OCI-LY1 (cell line): ENCODE results near the gene AJAP1.

Experiments used
- H2AFZ ChIP-seq: fragments of 200-600 bp; sonication (generic), shearing (Covaris generic); 2 replicates; pipeline ENCODE4 v1.6.0; 2014; ENCODE audit warnings: antibody characterized with exemption, mild to moderate bottlenecking, low read length
- H3F3A ChIP-seq: fragments of 200-600 bp; sonication (generic), shearing (Covaris generic); 2 replicates; pipeline ENCODE4 v1.6.0; 2014; ENCODE audit warnings: mild to moderate bottlenecking, antibody characterized with exemption, low read length, moderate library complexity; ENCODE audit not compliant: insufficient read depth
- H3K27ac ChIP-seq: fragments of 200-600 bp; sonication (generic); 2 replicates; pipeline ENCODE4 v1.5.1; 2014; ENCODE audit warnings: low read length, mixed run types, mild to moderate bottlenecking, low read depth; ENCODE audit not compliant: poor library complexity, severe bottlenecking
- H3K27me3 ChIP-seq: fragments of 200-600 bp; sonication (generic); 2 replicates; pipeline ENCODE4 v1.6.0; 2014; ENCODE audit warnings: antibody characterized with exemption, mild to moderate bottlenecking, low read length, moderate library complexity; ENCODE audit not compliant: insufficient read depth
- H3K36me3 ChIP-seq: fragments of 200-600 bp; sonication (generic); 2 replicates; pipeline ENCODE4 v1.6.1; 2014; ENCODE audit warnings: mild to moderate bottlenecking, antibody characterized with exemption, low read length, moderate library complexity, mixed read lengths; ENCODE audit not compliant: insufficient read depth
- H3K4me1 ChIP-seq: fragments of 200-600 bp; sonication (generic); 2 replicates; pipeline ENCODE4 v1.5.1; 2014; ENCODE audit warnings: mild to moderate bottlenecking, low read length, moderate library complexity; ENCODE audit not compliant: insufficient read depth, severe bottlenecking
- H3K4me2 ChIP-seq: fragments of 200-600 bp; sonication (generic), shearing (Covaris generic); 2 replicates; pipeline ENCODE4 v1.6.1; 2014; ENCODE audit warnings: low read length
- H3K4me3 ChIP-seq: fragments of 200-600 bp; sonication (generic); 2 replicates; pipeline ENCODE4 v1.5.1; 2014; ENCODE audit warnings: low read length, low read depth, mild to moderate bottlenecking, mixed read lengths; ENCODE audit not compliant: poor library complexity, severe bottlenecking
- H3K79me2 ChIP-seq: fragments of 200-600 bp; shearing (Covaris generic); 2 replicates; pipeline ENCODE4 v1.6.1; 2016; ENCODE audit warnings: mixed run types, low read length, mixed read lengths; ENCODE audit not compliant: insufficient read depth
- H3K9ac ChIP-seq: fragments of 200-600 bp; sonication (generic), shearing (Covaris generic); 2 replicates; pipeline ENCODE4 v1.6.1; 2014; ENCODE audit warnings: mild to moderate bottlenecking, low read length, mixed read lengths
- H3K9me2 ChIP-seq: fragments of 200-600 bp; sonication (generic), shearing (Covaris generic); 2 replicates; pipeline ENCODE4 v1.6.1; 2014; ENCODE audit warnings: low read depth, mild to moderate bottlenecking, low read length, mixed read lengths
- H3K9me3 ChIP-seq: fragments of 200-600 bp; shearing (Covaris generic); 2 replicates; pipeline ENCODE4 v1.6.1; 2014; ENCODE audit warnings: low read length, mixed read lengths
- H4K20me1 ChIP-seq: fragments of 200-600 bp; sonication (generic), shearing (Covaris generic); 2 replicates; pipeline ENCODE4 v1.6.0; 2016; ENCODE audit warnings: mild to moderate bottlenecking, low read length; ENCODE audit not compliant: insufficient read depth
- EZH2 ChIP-seq: fragments of 200-600 bp; sonication (generic), shearing (Covaris generic); IDR thresholded peaks from 2 replicates; pipeline ENCODE4 v1.8.0; 2017; ENCODE audit warnings: borderline replicate concordance, mixed run types, mild to moderate bottlenecking, antibody characterized with exemption, low read length, moderate library complexity, mixed read lengths
- TF ChIP-seq, protein P1 (sequence below): fragments of 200-600 bp; sonication (generic), shearing (Covaris generic); IDR thresholded peaks from 2 replicates; pipeline ENCODE4 v1.5.1; 2017; ENCODE audit warnings: mild to moderate bottlenecking, antibody characterized with exemption, low read length, moderate library complexity, mixed read lengths

Gene AJAP1

GRCh38 chr1:4676253-4676652, 21.8 kb downstream of the AJAP1 start:
- Histone ChIP-seq H3F3A (no peaks in the 10 kb centered on the region), H3K9me3 (no peaks in the 10 kb centered on the region), H3K4me2 (no peak overlapping the region), H3K4me1 (no peaks in the 10 kb centered on the region), H3K9me2 (no peaks in the 10 kb centered on the region), H3K27ac (no peak overlapping the region), H3K4me3 (no peak overlapping the region), H3K27me3 (no peaks in the 10 kb centered on the region; the same call in 1 of the 2 replicates), H3K36me3 (no peaks in the 10 kb centered on the region), H3K79me2 (no peaks in the 10 kb centered on the region), H3K9ac (no peak overlapping the region), H4K20me1 (no peaks in the 10 kb centered on the region), H2AFZ (no peak overlapping the region)
- no peak for TF ChIP-seq EZH2
- TF ChIP-seq, protein P1, sequence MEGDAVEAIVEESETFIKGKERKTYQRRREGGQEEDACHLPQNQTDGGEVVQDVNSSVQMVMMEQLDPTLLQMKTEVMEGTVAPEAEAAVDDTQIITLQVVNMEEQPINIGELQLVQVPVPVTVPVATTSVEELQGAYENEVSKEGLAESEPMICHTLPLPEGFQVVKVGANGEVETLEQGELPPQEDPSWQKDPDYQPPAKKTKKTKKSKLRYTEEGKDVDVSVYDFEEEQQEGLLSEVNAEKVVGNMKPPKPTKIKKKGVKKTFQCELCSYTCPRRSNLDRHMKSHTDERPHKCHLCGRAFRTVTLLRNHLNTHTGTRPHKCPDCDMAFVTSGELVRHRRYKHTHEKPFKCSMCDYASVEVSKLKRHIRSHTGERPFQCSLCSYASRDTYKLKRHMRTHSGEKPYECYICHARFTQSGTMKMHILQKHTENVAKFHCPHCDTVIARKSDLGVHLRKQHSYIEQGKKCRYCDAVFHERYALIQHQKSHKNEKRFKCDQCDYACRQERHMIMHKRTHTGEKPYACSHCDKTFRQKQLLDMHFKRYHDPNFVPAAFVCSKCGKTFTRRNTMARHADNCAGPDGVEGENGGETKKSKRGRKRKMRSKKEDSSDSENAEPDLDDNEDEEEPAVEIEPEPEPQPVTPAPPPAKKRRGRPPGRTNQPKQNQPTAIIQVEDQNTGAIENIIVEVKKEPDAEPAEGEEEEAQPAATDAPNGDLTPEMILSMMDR, result no peak

- Histone ChIP-seq H3K9me2 (no peaks in the 10 kb centered on the region), H3K36me3 (no peaks in the 10 kb centered on the region), H3F3A (no peaks in the 10 kb centered on the region), H3K9ac (no peak overlapping the region), H3K4me1 (no peaks in the 10 kb centered on the region), H2AFZ (no peak overlapping the region), H3K4me3 (no peak overlapping the region), H3K27ac (no peak overlapping the region), H3K4me2 (no peak overlapping the region), H3K9me3 (no peaks in the 10 kb centered on the region), H3K79me2 (no peaks in the 10 kb centered on the region), H4K20me1 (no peaks in the 10 kb centered on the region), H3K27me3 (no peaks in the 10 kb centered on the region; the same call in 1 of the 2 replicates)
- TF ChIP-seq, protein P1, result no peak
- no peak for TF ChIP-seq EZH2
These were observed 23.2 kb downstream of the AJAP1 start for GRCh38 chr1:4677608-4678007.

DNA sequence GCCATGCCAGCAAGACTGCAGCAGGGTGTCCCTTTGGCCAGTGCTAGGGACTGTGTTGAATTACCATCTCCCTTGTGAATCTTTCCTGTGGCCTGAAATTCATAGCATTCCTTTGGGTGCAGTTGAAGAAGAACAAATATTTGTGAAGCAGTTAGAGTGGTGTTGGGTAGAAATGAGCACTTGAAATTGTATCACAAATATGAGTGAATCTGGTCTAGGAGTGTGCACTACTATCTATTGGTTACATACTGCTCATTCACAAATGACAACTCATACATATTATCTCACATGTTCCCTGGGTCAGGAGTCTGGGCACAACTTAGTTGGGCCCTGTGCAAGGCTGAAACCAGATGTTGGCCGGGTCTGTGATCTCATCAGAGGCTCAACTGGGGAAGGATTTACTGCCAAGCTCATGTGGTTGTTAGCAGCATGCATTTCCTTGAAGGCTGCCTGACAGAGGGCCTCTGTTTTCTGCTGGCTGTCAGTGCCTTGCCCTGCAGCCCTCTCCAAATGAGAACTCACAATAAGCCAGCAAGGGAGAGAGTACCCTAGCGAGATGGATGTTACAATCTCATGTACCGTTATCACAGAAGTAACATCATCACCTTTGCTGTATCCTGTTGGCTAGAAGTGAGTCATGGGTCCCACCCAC, 23.8 kb downstream of the AJAP1 start:
- H3K27me3 ChIP-seq, result no peaks in the 10 kb centered on the region; the same call in 1 of the 2 replicates
- H3K36me3 ChIP-seq, result no peaks in the 10 kb centered on the region
- no peaks in the 10 kb centered on the region for H4K20me1 ChIP-seq
- H3K9me2 ChIP-seq, result no peaks in the 10 kb centered on the region
- H2AFZ ChIP-seq, result no peak overlapping the region
- no peaks in the 10 kb centered on the region for H3F3A ChIP-seq
- no peak overlapping the region for H3K27ac ChIP-seq
- no peak overlapping the region for H3K9ac ChIP-seq
- H3K9me3 ChIP-seq, result no peaks in the 10 kb centered on the region
- H3K4me1 ChIP-seq, result no peaks in the 10 kb centered on the region
- H3K4me3 ChIP-seq, result no peak overlapping the region
- TF ChIP-seq, protein P1, result no peak
- no peak overlapping the region for H3K4me2 ChIP-seq
- H3K79me2 ChIP-seq, result no peaks in the 10 kb centered on the region
